Thyroid gland (tissue), 4 donors: ENCODE data around the gene TAF3.

Experiments used
- CTCF ChIP-seq, 6 experiments: fragments of 200-600 bp in 3 of 6; fragments of 450-650 bp in 3 of 6; sonication (generic) in 3 of 6; IDR thresholded peaks; one replicate each; pipeline ENCODE4 v1.5.1; 2016 to 2019; ENCODE audit warnings: antibody characterized with exemption in 6 of 6, mild to moderate bottlenecking in 2 of 6, inconsistent platforms in 1 of 6, moderate library complexity in 1 of 6
- POLR2A ChIP-seq, 2 donors: fragments of 450-650 bp; IDR thresholded peaks; one replicate each; pipeline ENCODE4 v1.6.1; 2017; ENCODE audit warnings: antibody characterized with exemption in 2 of 2, mild to moderate bottlenecking in 2 of 2, moderate library complexity in 1 of 2

GRCh38 chr10:8047452-8048280 lies 229.4 kb downstream of the TAF3 start:
- TF ChIP-seq CTCF (IDR thresholded peaks at IDR 0.05) (no peak), POLR2A (IDR thresholded peaks at IDR 0.05) (no peak)
